ENCODE data around the gene ITGA3. TPM values are rescaled to one million over a fixed set of nuclear protein-coding genes. Genes with fewer than 3 reads are reported as not detected.
"Not testable (repeated sequence)": the region's sequence is repeated elsewhere in the genome, so short reads cannot be mapped to it uniquely, and the experiment has no call there.

ITGA3 gene
- total RNA-seq, 1 experiment from 2014 or later: 1.6 TPM

- H3K27me3 ChIP-seq (ENCODE audit: low read length): no peaks in the 10 kb centered on the region
- H4K20me1 ChIP-seq (ENCODE audit: insufficient read depth, low read depth, low read length): 0 out of 2 replicates have a peak, but pooled peaks cover 3% of the 10 kb centered on the region
Observed at GRCh38 chr17:50057521-50057991, 1.6 kb downstream of the ITGA3 start.

GRCh38 chr17:50058296-50058953 lies 2.5 kb downstream of the ITGA3 start:
- Histone ChIP-seq H3K9ac (ENCODE audit: low read length) (no peak overlapping the region), H3K79me2 (ENCODE audit: low read length) (no peaks in the 10 kb centered on the region)

More at GRCh38 chr17:50057521-50057991, 1.6 kb downstream of the ITGA3 start:
- H3K9me3 ChIP-seq (ENCODE audit: low read length): no peaks in the 10 kb centered on the region
- no peak for DNase-seq
- H3K79me2 ChIP-seq (ENCODE audit: low read length): no peaks in the 10 kb centered on the region
- H3K36me3 ChIP-seq (ENCODE audit: insufficient read depth, low read length): no peaks in the 10 kb centered on the region
- H3K9me2 ChIP-seq (replicated peaks; ENCODE audit: insufficient read depth, low read length): no peaks in the 10 kb centered on the region
- no peak overlapping the region for H3K27ac ChIP-seq (ENCODE audit: low read length)
- peaks cover 43% of the 10 kb centered on the region for H3K4me1 ChIP-seq (ENCODE audit: low read length)
- H3K9ac ChIP-seq (ENCODE audit: low read length): no peak overlapping the region
- no peak overlapping the region for H3K4me3 ChIP-seq (ENCODE audit: low read length)
- no peak overlapping the region for H2AFZ ChIP-seq (ENCODE audit: low read length)
- H3K4me2 ChIP-seq (ENCODE audit: low read depth, low read length, poor library complexity, severe bottlenecking): no peak overlapping the region

GRCh38 chr17:50059256-50059655 lies 3.3 kb downstream of the ITGA3 start:
- H3K27me3 ChIP-seq (ENCODE audit: low read length): no peaks in the 10 kb centered on the region
- H4K20me1 ChIP-seq (ENCODE audit: insufficient read depth, low read depth, low read length): 0 out of 2 replicates have a peak, but pooled peaks cover 3% of the 10 kb centered on the region
- no peaks in the 10 kb centered on the region for H3K36me3 ChIP-seq (ENCODE audit: insufficient read depth, low read length)
- no peak overlapping the region for H3K9ac ChIP-seq (ENCODE audit: low read length)
- H3K9me3 ChIP-seq (ENCODE audit: low read length): no peaks in the 10 kb centered on the region
- no peaks in the 10 kb centered on the region for H3K9me2 ChIP-seq (replicated peaks; ENCODE audit: insufficient read depth, low read length)
- H2AFZ ChIP-seq (ENCODE audit: low read length): no peak overlapping the region
- no peaks in the 10 kb centered on the region for H3K79me2 ChIP-seq (ENCODE audit: low read length)
- H3K4me1 ChIP-seq (ENCODE audit: low read length): peaks cover 39% of the 10 kb centered on the region
- DNase-seq: no peak
- H3K27ac ChIP-seq (ENCODE audit: low read length): no peak overlapping the region
- no peak overlapping the region for H3K4me2 ChIP-seq (ENCODE audit: low read depth, low read length, poor library complexity, severe bottlenecking)
- no peak overlapping the region for H3K4me3 ChIP-seq (ENCODE audit: low read length)

More at GRCh38 chr17:50058296-50058953, 2.5 kb downstream of the ITGA3 start:
- H3K9me2 ChIP-seq (replicated peaks; ENCODE audit: insufficient read depth, low read length): no peaks in the 10 kb centered on the region
- no peak overlapping the region for H3K4me2 ChIP-seq (ENCODE audit: low read depth, low read length, poor library complexity, severe bottlenecking)
- H3K9me3 ChIP-seq (ENCODE audit: low read length): no peaks in the 10 kb centered on the region
- no peaks in the 10 kb centered on the region for H3K27me3 ChIP-seq (ENCODE audit: low read length)
- no peaks in the 10 kb centered on the region for H3K36me3 ChIP-seq (ENCODE audit: insufficient read depth, low read length)
- no peak overlapping the region for H2AFZ ChIP-seq (ENCODE audit: low read length)
- H3K27ac ChIP-seq (ENCODE audit: low read length): no peak overlapping the region
- H3K4me1 ChIP-seq (ENCODE audit: low read length): peaks cover 39% of the 10 kb centered on the region
- H4K20me1 ChIP-seq (ENCODE audit: insufficient read depth, low read depth, low read length): 0 out of 2 replicates have a peak, but pooled peaks cover 3% of the 10 kb centered on the region
- no peak overlapping the region for H3K4me3 ChIP-seq (ENCODE audit: low read length)
- no peak for DNase-seq

GRCh38 chr17:50059759-50060273 lies 3.9 kb downstream of the ITGA3 start:
- Histone ChIP-seq H3K27me3 (ENCODE audit: low read length) (no peaks in the 10 kb centered on the region), H3K9ac (ENCODE audit: low read length) (no peak overlapping the region), H4K20me1 (ENCODE audit: insufficient read depth, low read depth, low read length) (0 out of 2 replicates have a peak, but pooled peaks cover 3% of the 10 kb centered on the region), H3K36me3 (ENCODE audit: insufficient read depth, low read length) (no peaks in the 10 kb centered on the region), H3K27ac (ENCODE audit: low read length) (no peak overlapping the region), H3K4me2 (ENCODE audit: low read depth, low read length, poor library complexity, severe bottlenecking) (no peak overlapping the region), H3K4me3 (ENCODE audit: low read length) (no peak overlapping the region), H2AFZ (ENCODE audit: low read length) (no peak overlapping the region), H3K9me3 (ENCODE audit: low read length) (no peaks in the 10 kb centered on the region), H3K4me1 (ENCODE audit: low read length) (peaks cover 39% of the 10 kb centered on the region), H3K9me2 (replicated peaks; ENCODE audit: insufficient read depth, low read length) (no peaks in the 10 kb centered on the region), H3K79me2 (ENCODE audit: low read length) (no peaks in the 10 kb centered on the region)
- no peak for DNase-seq

- H3K9me2 ChIP-seq (replicated peaks; ENCODE audit: insufficient read depth, low read length): no peaks in the 10 kb centered on the region
- H3K79me2 ChIP-seq (ENCODE audit: low read length): no peaks in the 10 kb centered on the region
- H3K4me1 ChIP-seq (ENCODE audit: low read length): peaks cover 31% of the 10 kb centered on the region
- H3K4me2 ChIP-seq (ENCODE audit: low read depth, low read length, poor library complexity, severe bottlenecking): no peak overlapping the region
- DNase-seq: no peak
- H4K20me1 ChIP-seq (ENCODE audit: insufficient read depth, low read depth, low read length): 0 out of 2 replicates have a peak, but pooled peaks cover 3% of the 10 kb centered on the region
- H3K27me3 ChIP-seq (ENCODE audit: low read length): no peaks in the 10 kb centered on the region
- no peak overlapping the region for H3K4me3 ChIP-seq (ENCODE audit: low read length)
- H3K27ac ChIP-seq (ENCODE audit: low read length): no peak overlapping the region
- H2AFZ ChIP-seq (ENCODE audit: low read length): no peak overlapping the region
- no peaks in the 10 kb centered on the region for H3K36me3 ChIP-seq (ENCODE audit: insufficient read depth, low read length)
- no peaks in the 10 kb centered on the region for H3K9me3 ChIP-seq (ENCODE audit: low read length)
- H3K9ac ChIP-seq (ENCODE audit: low read length): no peak overlapping the region
Observed at GRCh38 chr17:50060951-50061712, 5.2 kb downstream of the ITGA3 start.

GRCh38 chr17:50061713-50062045 lies 5.8 kb downstream of the ITGA3 start:
- not testable (repeated sequence) for H3K27me3 ChIP-seq (ENCODE audit: low read length); H3K4me3 ChIP-seq (ENCODE audit: low read length); H4K20me1 ChIP-seq (ENCODE audit: insufficient read depth, low read depth, low read length); H3K79me2 ChIP-seq (ENCODE audit: low read length); H2AFZ ChIP-seq (ENCODE audit: low read length); H3K9ac ChIP-seq (ENCODE audit: low read length); H3K36me3 ChIP-seq (ENCODE audit: insufficient read depth, low read length); H3K4me2 ChIP-seq (ENCODE audit: low read depth, low read length, poor library complexity, severe bottlenecking); H3K27ac ChIP-seq (ENCODE audit: low read length); H3K9me2 ChIP-seq (replicated peaks; ENCODE audit: insufficient read depth, low read length); DNase-seq; H3K9me3 ChIP-seq (ENCODE audit: low read length)
- peaks cover 25% of the 10 kb centered on the region for H3K4me1 ChIP-seq (ENCODE audit: low read length)

- H3K9me2 ChIP-seq (replicated peaks; ENCODE audit: insufficient read depth, low read length): no peaks in the 10 kb centered on the region
- no peaks in the 10 kb centered on the region for H3K79me2 ChIP-seq (ENCODE audit: low read length)
- H4K20me1 ChIP-seq (ENCODE audit: insufficient read depth, low read depth, low read length): 0 out of 2 replicates have a peak, but pooled peaks cover 3% of the 10 kb centered on the region
- no peak overlapping the region for H2AFZ ChIP-seq (ENCODE audit: low read length)
- peaks cover 22% of the 10 kb centered on the region for H3K4me1 ChIP-seq (ENCODE audit: low read length)
- H3K9ac ChIP-seq (ENCODE audit: low read length): no peak overlapping the region
- H3K27ac ChIP-seq (ENCODE audit: low read length): no peak overlapping the region
- H3K27me3 ChIP-seq (ENCODE audit: low read length): no peaks in the 10 kb centered on the region
- no peaks in the 10 kb centered on the region for H3K36me3 ChIP-seq (ENCODE audit: insufficient read depth, low read length)
- no peak for DNase-seq
- H3K4me2 ChIP-seq (ENCODE audit: low read depth, low read length, poor library complexity, severe bottlenecking): no peak overlapping the region
- H3K9me3 ChIP-seq (ENCODE audit: low read length): no peaks in the 10 kb centered on the region
- H3K4me3 ChIP-seq (ENCODE audit: low read length): no peak overlapping the region
Observed at GRCh38 chr17:50062293-50063243, 6.7 kb downstream of the ITGA3 start.
